HG02840 (cell line): ENCODE data around the gene PTGIS.

Experiments
- ATAC-seq: cut with Tn5 transposase; IDR thresholded peaks from one replicate; pipeline ENCODE4 v1.9.1; 2021; ENCODE audit warnings: mild to moderate bottlenecking, moderate library complexity, moderate number of reproducible peaks; ENCODE audit not compliant: unreplicated experiment, low FRiP score

The PTGIS gene

DNA sequence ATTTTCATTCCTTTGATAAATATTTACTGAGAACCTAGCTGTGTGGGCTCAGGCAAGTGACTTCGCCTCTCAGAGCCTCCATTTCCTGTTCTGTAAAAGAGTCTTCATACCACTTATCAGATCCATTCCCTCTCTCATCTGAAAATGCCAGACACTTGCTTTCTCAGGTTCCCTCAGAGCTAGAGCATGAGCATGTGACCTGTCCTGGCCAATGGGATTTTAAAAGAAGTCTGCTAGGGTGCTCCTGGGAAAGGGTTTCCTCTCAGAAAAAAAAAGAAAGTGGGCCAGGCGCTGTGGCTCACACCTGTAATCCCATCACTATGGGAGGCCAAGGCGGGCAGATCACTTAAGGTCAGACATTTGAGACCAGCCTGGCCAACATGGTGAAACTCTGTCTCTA, 90.7 kb downstream of the PTGIS start:
- no peak for ATAC-seq

DNA sequence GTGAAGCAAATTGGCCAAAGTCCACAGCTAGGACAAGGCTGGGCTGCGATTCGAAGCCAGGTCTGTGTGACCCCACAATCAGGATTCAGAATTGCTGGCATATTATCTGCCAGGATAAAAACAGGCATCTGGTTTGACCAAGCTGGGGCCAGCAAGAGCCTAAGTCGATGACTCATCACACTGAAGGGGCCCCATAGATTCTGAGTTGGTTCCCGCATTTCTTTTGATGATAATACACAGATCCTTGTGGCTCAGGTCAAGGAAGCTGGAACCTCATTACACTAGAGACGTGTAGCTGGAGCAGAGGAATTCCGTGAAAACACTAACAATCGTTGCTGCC, 92.0 kb downstream of the PTGIS start:
- ATAC-seq, result no peak

DNA sequence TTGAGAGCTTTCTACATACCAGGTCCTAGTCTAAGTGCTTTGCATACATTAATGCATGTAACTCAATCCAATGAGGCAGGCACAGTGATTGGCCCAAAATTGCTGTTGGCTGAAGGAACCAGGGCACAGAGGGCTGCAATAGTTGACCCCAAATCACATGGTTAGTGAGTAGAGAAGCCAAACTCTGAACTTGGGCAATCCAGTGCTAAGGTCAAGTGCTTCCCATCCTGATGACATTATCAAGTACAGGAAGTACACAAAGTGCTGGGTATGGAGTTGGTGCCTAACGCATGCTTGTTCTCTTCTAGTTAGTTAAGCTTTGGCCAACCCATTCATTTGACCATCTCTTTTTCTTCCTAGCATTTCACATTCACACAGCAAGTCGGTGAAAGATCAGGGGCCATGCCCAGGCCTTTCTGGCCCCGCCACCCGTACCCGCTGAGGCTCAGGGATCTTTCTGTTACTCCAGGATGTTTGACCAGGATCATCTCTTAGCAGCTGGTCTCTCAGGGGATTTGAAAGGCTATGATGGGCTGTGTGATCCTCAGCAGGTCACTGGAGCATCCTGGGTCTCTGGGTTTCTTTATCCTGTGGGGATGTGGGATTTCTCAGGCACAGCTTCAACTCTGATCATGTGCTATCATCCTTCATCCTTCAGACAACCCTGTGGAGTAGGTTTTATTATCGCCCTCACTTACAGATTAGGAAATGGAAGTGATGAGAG, 92.5 kb downstream of the PTGIS start:
- no peak for ATAC-seq

DNA sequence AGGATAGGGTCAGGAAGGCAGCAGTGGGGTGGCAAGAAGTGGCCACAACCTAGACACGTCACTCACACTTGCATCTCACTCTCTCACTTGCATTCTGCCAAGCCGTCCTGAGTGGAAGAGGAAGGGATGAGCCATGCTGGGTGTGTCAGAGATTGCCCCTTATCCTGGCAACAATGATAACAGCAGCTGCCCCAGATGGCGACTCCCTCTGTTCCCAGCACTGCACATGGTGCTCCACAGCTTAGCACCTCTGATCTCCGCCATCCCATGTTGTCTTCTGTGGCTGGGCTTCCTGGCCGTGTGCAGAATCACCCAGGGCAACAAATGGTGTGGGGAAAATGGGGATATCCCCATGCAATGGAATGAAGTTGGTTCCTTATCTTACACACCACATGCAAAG, 96.5 kb downstream of the PTGIS start:
- ATAC-seq, result no peak

DNA sequence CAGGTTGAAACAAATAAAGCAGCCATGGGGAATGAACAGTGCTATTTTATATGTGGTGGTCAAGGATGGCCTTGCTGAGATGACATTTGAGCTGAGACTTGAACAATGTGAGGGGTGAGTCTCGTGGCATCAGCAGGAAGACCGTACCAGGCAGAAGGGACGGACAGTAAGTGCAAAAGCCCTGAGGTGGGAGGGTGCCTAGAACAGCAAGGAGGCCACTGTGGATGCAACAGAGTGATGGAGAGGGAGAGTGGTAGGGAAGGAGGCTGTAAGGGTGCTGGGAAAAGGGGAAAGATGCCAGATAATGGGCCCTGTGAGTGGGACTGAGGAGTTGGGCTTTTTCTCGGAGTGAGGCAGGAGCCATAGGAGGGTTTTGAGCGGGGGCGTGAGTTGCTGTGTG, 97.0 kb downstream of the PTGIS start:
- no peak for ATAC-seq

- ATAC-seq, result no peak
These were observed 98.9 kb downstream of the PTGIS start for GRCh38 chr20:49469060-49469459.

DNA sequence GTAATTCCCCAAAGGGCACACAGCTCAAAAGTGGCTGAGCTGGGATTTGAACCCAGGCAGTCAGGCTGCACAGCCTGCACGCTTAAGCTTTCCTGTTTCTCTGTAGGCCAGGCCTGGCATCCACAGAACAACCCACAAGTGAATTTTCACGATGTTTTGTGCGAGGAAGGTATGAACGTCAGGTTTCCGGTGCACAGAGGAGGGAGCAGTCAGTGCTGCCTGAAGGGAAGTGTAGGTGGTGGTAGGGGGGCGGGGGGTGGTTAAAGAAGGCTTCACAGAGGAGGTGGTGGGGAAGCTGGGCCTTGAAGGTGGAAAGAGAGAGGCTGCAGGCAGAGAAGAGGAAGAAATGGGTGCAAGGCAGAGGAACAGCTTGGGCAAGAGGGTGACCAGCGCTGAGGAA, 99.5 kb downstream of the PTGIS start:
- no peak for ATAC-seq

DNA sequence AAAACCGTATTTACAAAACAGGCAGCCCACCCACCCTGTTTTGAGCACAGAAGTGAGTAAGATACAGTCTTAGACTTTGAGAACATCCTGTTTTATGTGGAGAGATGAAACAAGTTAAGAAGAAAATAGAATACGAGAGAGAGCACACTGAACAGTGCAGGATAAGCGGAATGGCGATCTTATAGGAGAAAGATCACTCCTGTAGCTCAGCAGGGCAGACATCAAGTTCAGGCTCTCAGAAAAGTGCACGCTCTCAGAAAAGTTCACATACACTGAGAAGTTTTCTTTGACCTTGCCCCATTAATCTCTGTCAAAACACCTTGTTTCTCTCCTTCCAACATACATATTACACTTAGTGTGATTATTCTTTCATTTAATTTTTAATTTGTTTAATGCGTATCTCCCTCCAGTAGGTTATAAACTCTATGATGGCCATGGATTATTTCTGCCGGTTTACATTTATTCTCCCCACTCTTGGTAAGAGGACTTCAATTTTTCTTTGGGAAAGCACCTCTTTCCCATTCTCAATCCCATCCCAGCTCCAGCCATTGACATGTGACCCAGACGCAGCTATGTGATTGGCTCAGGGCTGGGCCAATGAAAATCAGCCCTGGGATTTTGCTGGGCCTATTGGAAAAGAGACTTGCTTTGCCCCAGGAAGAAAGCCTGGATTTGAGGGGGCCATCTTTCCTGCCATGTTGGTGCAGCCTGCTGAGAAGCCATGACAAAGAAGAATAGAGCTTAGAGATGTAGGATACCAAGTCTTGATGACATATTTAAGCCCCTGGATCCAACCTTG, 101.6 kb downstream of the PTGIS start:
- no peak for ATAC-seq

GRCh38 chr20:49464556-49464955, 103.4 kb downstream of the PTGIS start:
- no peak for ATAC-seq

DNA sequence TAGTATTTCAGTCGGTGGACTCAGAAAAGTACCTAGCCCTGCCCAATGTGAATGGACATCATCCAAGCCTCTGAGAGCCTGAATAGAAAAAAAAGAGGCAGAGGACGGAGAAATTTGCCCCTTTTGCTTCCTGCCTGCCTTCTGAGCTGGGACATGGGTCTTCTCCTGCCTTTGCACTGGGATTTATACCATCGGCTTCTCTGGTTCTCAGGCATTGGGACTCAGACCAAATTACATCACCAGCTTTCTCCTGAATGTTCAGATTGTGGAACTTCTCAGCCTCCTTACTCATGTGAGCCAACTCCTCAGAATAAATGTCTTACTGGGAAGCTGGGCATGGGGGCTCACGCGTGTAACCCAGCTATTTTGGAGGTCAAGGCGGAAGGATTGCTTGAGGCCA, 105.3 kb downstream of the PTGIS start:
- ATAC-seq, result no peak

GRCh38 chr20:49461894-49462620, 105.9 kb downstream of the PTGIS start:
- no peak for ATAC-seq

DNA sequence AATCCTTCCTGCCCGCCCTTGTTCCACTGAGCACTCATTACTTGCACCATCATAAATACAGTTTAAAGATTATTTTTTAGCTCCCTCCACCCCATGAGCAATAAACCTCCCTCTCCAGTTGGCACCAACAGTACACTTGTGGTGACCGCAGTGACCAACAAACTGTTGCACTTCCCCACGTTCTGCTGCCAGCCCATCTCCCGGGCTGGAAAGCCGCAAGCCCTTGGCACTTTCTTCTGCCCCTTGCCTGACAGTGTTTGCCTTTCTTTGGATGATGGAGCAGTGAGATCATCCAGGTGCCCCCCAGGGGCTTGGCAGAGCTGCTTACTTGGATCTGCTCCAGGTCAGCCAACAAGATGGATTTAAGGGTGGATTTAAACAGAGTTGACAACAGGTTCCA, 107.0 kb downstream of the PTGIS start:
- ATAC-seq, result no peak

- ATAC-seq, result no peak
These were observed 107.8 kb downstream of the PTGIS start for GRCh38 chr20:49460131-49460530.

DNA sequence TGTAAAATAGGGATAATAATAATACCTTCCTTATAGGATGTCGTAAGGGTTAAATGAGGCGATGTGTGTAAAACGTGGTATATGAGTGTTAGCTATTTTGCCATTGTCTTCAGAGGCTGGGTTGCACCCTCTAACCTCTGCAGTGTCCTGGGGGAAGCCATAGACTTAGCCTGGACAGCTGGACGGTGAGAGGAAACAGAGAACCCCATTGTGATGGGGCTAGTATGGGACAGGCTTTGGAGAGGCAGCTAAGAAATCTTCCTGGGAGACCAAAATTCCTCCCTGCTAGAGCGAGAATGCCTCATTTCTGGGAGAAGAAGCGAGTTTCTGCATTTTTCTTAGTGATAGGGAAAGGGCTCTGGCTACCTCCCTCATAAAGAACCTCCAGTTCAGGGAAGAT, 108.3 kb downstream of the PTGIS start:
- ATAC-seq, result no peak

DNA sequence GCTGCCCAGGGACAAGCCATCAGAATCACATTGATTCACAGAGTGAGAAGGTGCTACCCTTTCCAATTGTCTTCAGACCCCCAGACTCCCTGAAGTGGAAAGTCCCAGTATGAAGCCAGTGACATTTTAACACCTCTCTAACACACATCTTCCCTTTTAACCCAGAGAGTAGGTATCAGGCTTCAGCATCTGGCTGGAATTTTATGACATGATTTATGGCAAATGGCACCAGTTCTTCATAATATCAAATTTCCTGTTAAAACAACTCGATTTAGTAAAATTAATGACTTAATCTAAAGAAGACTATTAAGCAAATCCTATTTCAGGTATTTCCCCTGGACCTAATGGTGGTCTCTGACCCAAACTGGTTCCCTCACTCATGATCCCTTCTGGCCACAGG, 110.5 kb downstream of the PTGIS start:
- ATAC-seq, result no peak

DNA sequence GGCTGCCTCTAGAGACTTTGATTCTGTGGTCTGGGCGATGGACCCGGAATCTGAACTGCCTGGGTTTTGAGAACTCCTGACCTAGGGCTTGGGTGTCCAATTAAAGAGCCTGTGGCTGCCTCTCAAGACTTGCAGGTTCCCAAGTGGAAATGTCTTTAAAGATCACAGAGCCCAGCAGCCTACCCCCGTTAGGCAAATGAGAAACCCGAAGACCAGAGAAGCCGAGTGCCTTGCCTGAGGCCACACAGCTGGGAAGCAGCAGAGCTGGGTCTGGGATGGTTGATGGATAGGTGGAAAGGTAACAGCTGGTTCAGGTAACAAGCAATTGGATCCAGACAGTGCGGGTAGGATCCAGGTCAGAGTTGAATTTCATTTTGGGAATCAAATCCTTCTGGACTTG, 111.3 kb downstream of the PTGIS start:
- ATAC-seq, result no peak

GRCh38 chr20:49455691-49456090, 112.2 kb downstream of the PTGIS start:
- ATAC-seq, result no peak
